Endothelial cell of umbilical vein (primary cell): ENCODE measurements around the gene SNX33. TPM values are rescaled to one million over a fixed set of nuclear protein-coding genes. Genes with fewer than 3 reads are reported as not detected.

ENCODE experiments used
- BruUV-seq: library from RNA; stranded (reverse); fragments of 400-500 nt; replicated peaks from 2 replicates; lab custom pipeline; 2021; lab: Mats Ljungman, UMichigan
- CTCF ChIA-PET: fragments of 300-600, 350-600 bp; sonication (Branson Sonifier 250); formaldehyde crosslinking; loops from one replicate; lab custom pipeline; 2021; ENCODE audit warnings: antibody characterized with exemption, inconsistent platforms; lab: Charles Lee
- POLR2A ChIA-PET: fragments of 300-600, 350-600 bp; sonication (Branson Sonifier 250); formaldehyde crosslinking; loops from one replicate; lab custom pipeline; 2021; ENCODE audit warnings: antibody characterized with exemption, inconsistent platforms; lab: Charles Lee
- DNase-seq: peaks from one replicate; pipeline ENCODE4 v3.0.0-alpha.2; 2011; ENCODE audit warnings: low read depth, low spot score
- FAIRE-seq: peaks from 2 replicates; lab custom pipeline; 2011; peaks lifted over from hg19 to GRCh38; lab: Jason Lieb, UNC
- H2AFZ ChIP-seq: 2 replicates; pipeline ENCODE4 v1.6.0; 2012; ENCODE audit warnings: low read depth, low read length, control low read depth, inconsistent platforms
- H3K27ac ChIP-seq: 2 replicates; pipeline ENCODE4 v1.5.1; 2011; ENCODE audit warnings: low read depth, mild to moderate bottlenecking, control low read depth, low read length, moderate library complexity; ENCODE audit not compliant: insufficient read depth
- H3K27me3 ChIP-seq, 2 experiments: 2 replicates each; pipeline versions ENCODE4 v1.6.0 to v1.6.1; 2011; ENCODE audit warnings: low read length in 2 of 2, mixed read lengths in 1 of 2; ENCODE audit not compliant: control insufficient read depth in 2 of 2, insufficient read depth in 2 of 2
- H3K36me3 ChIP-seq, 2 experiments: 2 replicates in 1 of 2; 3 replicates in 1 of 2; pipeline ENCODE4 v1.5.1; 2011; ENCODE audit warnings: low read length in 2 of 2, mild to moderate bottlenecking in 1 of 2, moderate library complexity in 1 of 2; ENCODE audit not compliant: control insufficient read depth in 2 of 2, insufficient read depth in 2 of 2; ENCODE audit errors: extremely low read depth in 1 of 2
- H3K4me1 ChIP-seq: 3 replicates; pipeline ENCODE4 v1.5.1; 2011; ENCODE audit warnings: mild to moderate bottlenecking, low read length; ENCODE audit not compliant: control insufficient read depth, insufficient read depth; ENCODE audit errors: extremely low read depth
- H3K4me2 ChIP-seq: 2 replicates; pipeline ENCODE4 v1.6.1; 2011; ENCODE audit warnings: low read length, control low read depth, mixed read lengths; ENCODE audit not compliant: insufficient read depth
- H3K4me3 ChIP-seq, 3 experiments: fragments of 200-600 bp in 1 of 3; sonication (generic), shearing (Covaris generic) in 1 of 3; replicated peaks in 1 of 3; 2 replicates each; pipeline ENCODE4 v1.5.1; 2011 to 2016; ENCODE audit warnings: control low read depth in 3 of 3, low read length in 3 of 3, mild to moderate bottlenecking in 2 of 3, inconsistent platforms in 1 of 3, low read depth in 1 of 3, moderate library complexity in 1 of 3; ENCODE audit not compliant: insufficient read depth in 1 of 3
- H3K79me2 ChIP-seq: 2 replicates; pipeline ENCODE4 v1.6.0; 2012; ENCODE audit warnings: low read length, inconsistent platforms; ENCODE audit not compliant: control insufficient read depth, insufficient read depth
- H3K9ac ChIP-seq: replicated peaks from 2 replicates; pipeline ENCODE3; 2011; ENCODE audit warnings: low read length, control low read depth; ENCODE audit not compliant: insufficient read depth; ENCODE audit errors: extremely low read depth
- H3K9me1 ChIP-seq: replicated peaks from 3 replicates; pipeline ENCODE4 v1.6.0; 2011; ENCODE audit warnings: mild to moderate bottlenecking, low read length; ENCODE audit not compliant: control insufficient read depth, insufficient read depth; ENCODE audit errors: extremely low read depth
- H3K9me3 ChIP-seq: replicated peaks from 2 replicates; pipeline ENCODE4 v1.5.1; 2012; ENCODE audit warnings: low read length, inconsistent platforms; ENCODE audit not compliant: control insufficient read depth, insufficient read depth
- H4K20me1 ChIP-seq: replicated peaks from 2 replicates; pipeline ENCODE3; 2011; ENCODE audit warnings: mild to moderate bottlenecking, low read length; ENCODE audit not compliant: control insufficient read depth, insufficient read depth; ENCODE audit errors: extremely low read depth
- CTCF ChIP-seq, 2 donors: IDR thresholded peaks; 1 replicate in 1 of 2; 2 replicates in 1 of 2; pipeline ENCODE4 v1.5.1; 2011; ENCODE audit warnings: low read length in 2 of 2, mild to moderate bottlenecking in 2 of 2, moderate library complexity in 2 of 2, control low read depth in 1 of 2, inconsistent platforms in 1 of 2, low read depth in 1 of 2; ENCODE audit not compliant: insufficient read depth in 1 of 2; ENCODE audit errors: extremely low read depth in 1 of 2
- EZH2 ChIP-seq: IDR thresholded peaks from 2 replicates; pipeline ENCODE4 v1.6.1; 2012; ENCODE audit warnings: borderline replicate concordance, low read depth, mild to moderate bottlenecking, moderate library complexity, low read length, inconsistent platforms; ENCODE audit not compliant: severe bottlenecking
- FOS ChIP-seq: IDR thresholded peaks from 2 replicates; pipeline ENCODE4 v1.6.1; 2011; ENCODE audit warnings: mild to moderate bottlenecking, low read length, moderate library complexity, borderline replicate concordance; ENCODE audit not compliant: insufficient read depth
- GATA2 ChIP-seq: IDR thresholded peaks from 2 replicates; pipeline ENCODE4 v1.7.0; 2011; ENCODE audit warnings: low read depth, mild to moderate bottlenecking, moderate library complexity, mixed read lengths, low read length; ENCODE audit not compliant: insufficient read length, insufficient read depth
- JUN ChIP-seq: IDR thresholded peaks from 2 replicates; pipeline ENCODE4 v1.6.1; 2011; ENCODE audit warnings: borderline replicate concordance, low read depth; ENCODE audit not compliant: insufficient read length, insufficient read depth
- MAX ChIP-seq: IDR thresholded peaks from 2 replicates; pipeline ENCODE4 v1.6.1; 2011; ENCODE audit not compliant: insufficient read depth, insufficient read length
- MYC ChIP-seq: IDR thresholded peaks from one replicate; pipeline ENCODE4 v1.6.1; 2011; ENCODE audit warnings: mild to moderate bottlenecking, low read depth, low read length
- POLR2A ChIP-seq: IDR thresholded peaks from 2 replicates; pipeline ENCODE4 v1.6.1; 2012; ENCODE audit warnings: low read depth, mild to moderate bottlenecking, control low read depth, low read length
- POLR2AphosphoS5 ChIP-seq: IDR thresholded peaks from 2 replicates; pipeline ENCODE4 v1.6.1; 2012; ENCODE audit warnings: low read depth, mild to moderate bottlenecking, control low read depth, low read length, moderate library complexity; ENCODE audit not compliant: insufficient read depth
- dilution Hi-C: fragments of 300-500 bp; cut with MboI; formaldehyde crosslinking; loops from one replicate; pipeline ENCODE4 v1.15.0; 2019; ENCODE audit warnings: low sequenced_read_pairs; ENCODE audit not compliant: extremely low pct_ligation_motif_present
- intact Hi-C: fragments of 100-400 bp; cut with micrococcal nuclease; formaldehyde crosslinking; loops from one replicate; pipeline ENCODE4 v1.10.0; 2022
- polyA plus RNA-seq, 4 experiments: library from polyadenylated mRNA; depleted of rRNA in 3 of 4; stranded (reverse) in 3 of 4; unstranded in 1 of 4; fragments of >200 nt; gene quantifications; 2 replicates each; pipeline versions ENCODE4 v1.2.1 to v1.2.3, GENCODE V29; 2011 to 2012; ENCODE audit warnings: missing spikeins in 1 of 4
- total RNA-seq: library from RNA; stranded (reverse); gene quantifications from 2 replicates; pipeline ENCODE4 v1.2.3, GENCODE V29; 2021

The SNX33 gene
- total and polyA plus RNA-seq, 2 donors (not counting 3 experiments of a cell fraction or from before 2014, with no cell fraction given) = 7.9 to 12.6 TPM

GRCh38 chr15:75655931-75656330 lies 8.2 kb downstream of the SNX33 start:
- peaks cover 14% of the 10 kb centered on the region for H3K4me1 ChIP-seq
- H2AFZ ChIP-seq = no peak overlapping the region
- FAIRE-seq = no peak

More at GRCh38 chr15:75655931-75656330, 8.2 kb downstream of the SNX33 start:
- no peak for TF ChIP-seq JUN
- no peak for TF ChIP-seq FOS
- TF ChIP-seq MYC = no peak
- no peak for TF ChIP-seq POLR2AphosphoS5
- TF ChIP-seq EZH2 = no peak
- no peak for TF ChIP-seq GATA2
- TF ChIP-seq POLR2A = no peak
- no peak for TF ChIP-seq MAX
- no peak for TF ChIP-seq CTCF (IDR thresholded peaks at IDR 0.05; ENCODE audit: extremely low read depth in 1 of 2, insufficient read depth in 1 of 2, low read depth in 1 of 2, low read length in 2 of 2)
- H3K9me1 ChIP-seq = no peaks in the 10 kb centered on the region
- ChIA-PET CTCF (no interaction called here), POLR2A (no interaction called here)
- no peaks in the 10 kb centered on the region for H3K79me2 ChIP-seq
- no peak for DNase-seq
- H3K4me2 ChIP-seq = no peak overlapping the region
- no peaks in the 10 kb centered on the region for H3K9me3 ChIP-seq
- H3K36me3 ChIP-seq = peaks cover 0 to 10% of the 10 kb centered on the region in 2 experiments
- dilution Hi-C loops = no loop called here
- BruUV-seq = no TSS peak
- H3K4me3 ChIP-seq = no peak overlapping the region
- no peaks in the 10 kb centered on the region for H3K27me3 ChIP-seq
- H4K20me1 ChIP-seq = no peaks in the 10 kb centered on the region
- H3K9ac ChIP-seq = no peak overlapping the region
- H3K27ac ChIP-seq = no peak overlapping the region
- intact Hi-C loops = no loop called here
